WI38 (cell line): ENCODE measurements around the gene FBN1.

Experiments
- H3K4me3 ChIP-seq: 2 replicates; pipeline ENCODE4 v1.5.1; 2011; ENCODE audit warnings: low read depth, mild to moderate bottlenecking, control low read depth, low read length
- CTCF ChIP-seq: IDR thresholded peaks from 2 replicates; pipeline ENCODE4 v1.5.1; 2012; ENCODE audit warnings: low read depth, mild to moderate bottlenecking, control low read depth, low read length

FBN1 gene

GRCh38 chr15:48380198-48380597 is 265.3 kb downstream of the FBN1 start:
- no peak for TF ChIP-seq CTCF
- no peak overlapping the region for H3K4me3 ChIP-seq

- TF ChIP-seq CTCF: no peak
- no peak overlapping the region for H3K4me3 ChIP-seq
Measured at GRCh38 chr15:48375767-48376166, 269.7 kb downstream of the FBN1 start.

GRCh38 chr15:48374472-48374871 is 271.0 kb downstream of the FBN1 start:
- H3K4me3 ChIP-seq: no peak overlapping the region
- TF ChIP-seq CTCF: no peak

- no peak for TF ChIP-seq CTCF
- no peak overlapping the region for H3K4me3 ChIP-seq
Measured at GRCh38 chr15:48373821-48374451, 271.6 kb downstream of the FBN1 start.

- TF ChIP-seq CTCF: no peak
- no peak overlapping the region for H3K4me3 ChIP-seq
Measured at GRCh38 chr15:48371961-48372360, 273.5 kb downstream of the FBN1 start.

- no peak overlapping the region for H3K4me3 ChIP-seq
- no peak for TF ChIP-seq CTCF
Measured at GRCh38 chr15:48371550-48371949, 274.0 kb downstream of the FBN1 start.

- no peak for TF ChIP-seq CTCF
- no peak overlapping the region for H3K4me3 ChIP-seq
Measured at GRCh38 chr15:48370460-48370859, 275.0 kb downstream of the FBN1 start.
